Fibroblast of mammary gland (primary cell): ENCODE measurements around the gene POLE4.

Experiments used
- DNase-seq: peaks from one replicate; pipeline ENCODE4 v3.0.0-alpha.2; 2010; ENCODE audit warnings: low read depth
- H3K4me3 ChIP-seq: 2 replicates; pipeline ENCODE4 v1.5.1; 2011; ENCODE audit warnings: low read depth, mild to moderate bottlenecking, low read length, moderate library complexity; ENCODE audit not compliant: control insufficient read depth
- TF ChIP-seq, protein P1 (sequence below): conservative IDR thresholded peaks from 2 replicates; pipeline ENCODE4 v1.5.1; 2011; ENCODE audit warnings: low read depth, low read length, inconsistent platforms; ENCODE audit not compliant: control insufficient read depth, insufficient read depth

The POLE4 gene

GRCh38 chr2:74958274-74959105 is at the start of gene POLE4:
Gene POLE4 (plus strand): TSS chr2:74958643. CDS start chr2:74958680, 37 bp downstream.
- H3K4me3 ChIP-seq: peak within 1 kb of the TSS; percentile 61
- peak; percentile 80 for DNase-seq
- TF ChIP-seq, protein P1, sequence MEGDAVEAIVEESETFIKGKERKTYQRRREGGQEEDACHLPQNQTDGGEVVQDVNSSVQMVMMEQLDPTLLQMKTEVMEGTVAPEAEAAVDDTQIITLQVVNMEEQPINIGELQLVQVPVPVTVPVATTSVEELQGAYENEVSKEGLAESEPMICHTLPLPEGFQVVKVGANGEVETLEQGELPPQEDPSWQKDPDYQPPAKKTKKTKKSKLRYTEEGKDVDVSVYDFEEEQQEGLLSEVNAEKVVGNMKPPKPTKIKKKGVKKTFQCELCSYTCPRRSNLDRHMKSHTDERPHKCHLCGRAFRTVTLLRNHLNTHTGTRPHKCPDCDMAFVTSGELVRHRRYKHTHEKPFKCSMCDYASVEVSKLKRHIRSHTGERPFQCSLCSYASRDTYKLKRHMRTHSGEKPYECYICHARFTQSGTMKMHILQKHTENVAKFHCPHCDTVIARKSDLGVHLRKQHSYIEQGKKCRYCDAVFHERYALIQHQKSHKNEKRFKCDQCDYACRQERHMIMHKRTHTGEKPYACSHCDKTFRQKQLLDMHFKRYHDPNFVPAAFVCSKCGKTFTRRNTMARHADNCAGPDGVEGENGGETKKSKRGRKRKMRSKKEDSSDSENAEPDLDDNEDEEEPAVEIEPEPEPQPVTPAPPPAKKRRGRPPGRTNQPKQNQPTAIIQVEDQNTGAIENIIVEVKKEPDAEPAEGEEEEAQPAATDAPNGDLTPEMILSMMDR: no peak

DNA sequence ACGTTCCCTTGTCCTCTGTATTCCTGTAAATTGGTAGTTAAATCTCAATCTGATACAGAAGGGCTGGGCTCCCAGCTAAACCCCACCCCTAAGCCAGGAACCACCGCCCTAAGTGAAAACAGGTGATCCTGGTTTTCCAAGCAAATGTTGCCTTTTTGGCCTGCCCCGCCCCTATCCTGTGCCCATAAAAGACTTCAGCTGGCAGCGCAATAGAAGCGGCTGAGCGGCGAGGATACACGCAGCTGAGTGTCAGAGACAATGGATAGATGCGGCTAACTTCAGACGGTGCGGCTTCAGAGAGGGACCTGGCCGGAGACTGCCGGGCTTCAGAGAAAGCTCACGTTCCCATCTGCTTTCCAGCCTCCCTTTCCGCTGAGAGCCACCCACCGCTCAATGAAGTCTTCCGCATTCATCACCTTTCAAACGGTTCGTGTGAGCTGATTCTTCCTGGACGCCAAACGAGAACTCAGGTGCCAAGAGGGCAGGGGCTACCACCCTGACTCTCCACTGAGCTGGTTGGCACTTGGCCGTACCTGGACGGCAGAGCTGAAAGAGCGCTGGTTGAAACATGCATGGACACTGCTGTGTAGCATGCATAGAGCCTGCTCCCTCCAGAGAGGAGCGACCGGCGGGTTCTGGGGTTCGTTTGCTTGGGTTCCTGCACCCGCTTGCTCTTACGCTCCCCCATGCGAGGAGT is 49.5 kb upstream of the POLE4 start:
- TF ChIP-seq, protein P1: no peak
- DNase-seq: no peak
- peak overlapping the region; percentile 7 for H3K4me3 ChIP-seq

DNA sequence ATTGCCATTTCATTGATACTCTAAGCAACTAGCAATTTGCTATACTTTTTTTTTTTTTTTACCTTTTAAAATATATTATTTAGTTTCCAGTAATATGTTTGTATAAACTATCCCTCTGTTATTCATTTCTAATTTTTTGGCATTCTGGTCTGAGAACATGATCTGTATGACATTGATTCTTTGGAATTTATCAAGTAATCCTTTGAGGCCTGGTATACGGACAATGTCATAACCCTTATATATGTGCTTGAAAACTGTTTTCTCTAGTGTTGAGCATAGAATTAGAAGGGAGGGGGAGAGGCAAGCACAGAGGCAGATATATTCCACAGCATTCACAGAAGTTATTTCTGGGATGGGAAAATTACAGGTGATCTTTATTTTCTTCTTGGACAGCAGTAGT is 48.2 kb upstream of the POLE4 start:
- TF ChIP-seq, protein P1: no peak
- H3K4me3 ChIP-seq: no peak overlapping the region
- DNase-seq: no peak

- TF ChIP-seq, protein P1: no peak
- DNase-seq: no peak
- H3K4me3 ChIP-seq: no peak overlapping the region
Measured at GRCh38 chr2:74911061-74911460, 47.4 kb upstream of the POLE4 start.

GRCh38 chr2:74915743-74916142 is 42.7 kb upstream of the POLE4 start:
- TF ChIP-seq, protein P1: no peak
- DNase-seq: peak; percentile 42

GRCh38 chr2:74916394-74916793 is 42.0 kb upstream of the POLE4 start:
- TF ChIP-seq, protein P1: no peak
- DNase-seq: no peak
- H3K4me3 ChIP-seq: no peak overlapping the region

More at GRCh38 chr2:74915743-74916142, 42.7 kb upstream of the POLE4 start:
- no peak overlapping the region for H3K4me3 ChIP-seq
